Heart left ventricle (tissue), 16 donors: ENCODE measurements around the gene RFXANK. TPM values are rescaled to one million over a fixed set of nuclear protein-coding genes. Genes with fewer than 3 reads are reported as not detected.

Experiments used
- ATAC-seq, 4 donors: fragments of 200-7000 bp; cut with Tn5 transposase; one replicate each; pipeline ENCODE4 v1.9.1; 2020 to 2022; ENCODE audit warnings: moderate library complexity in 4 of 4, mild to moderate bottlenecking in 3 of 4, moderate number of reproducible peaks in 1 of 4
- DNase-seq, 5 donors: peaks; one replicate each; pipeline ENCODE4 v3.0.0-alpha.2; 2020
- H3K27ac ChIP-seq, 12 donors: fragments of 200-600 bp; sonication (generic) in 4 of 12; one replicate each; pipeline versions ENCODE4 v1.5.0 to v1.8.0; 2016 to 2022; ENCODE audit warnings: mild to moderate bottlenecking in 2 of 12
- H3K27me3 ChIP-seq, 9 donors: fragments of 200-600 bp; sonication (generic) in 2 of 9; one replicate each; pipeline versions ENCODE4 v1.5.1 to v1.8.0; 2016 to 2022; ENCODE audit warnings: mild to moderate bottlenecking in 3 of 9
- H3K36me3 ChIP-seq, 9 donors: fragments of 200-600 bp; sonication (generic) in 2 of 9; one replicate each; pipeline versions ENCODE4 v1.5.0 to v1.8.0; 2018 to 2022; ENCODE audit warnings: mild to moderate bottlenecking in 2 of 9
- H3K4me1 ChIP-seq, 12 donors: fragments of 200-600 bp; sonication (generic) in 4 of 12; one replicate each; pipeline versions ENCODE4 v1.5.0 to v1.8.0; 2016 to 2022; ENCODE audit warnings: mild to moderate bottlenecking in 3 of 12
- H3K4me3 ChIP-seq, 12 donors: fragments of 200-600 bp; sonication (generic) in 4 of 12; one replicate each; pipeline versions ENCODE4 v1.5.0 to v1.8.0; 2017 to 2022; ENCODE audit warnings: mild to moderate bottlenecking in 9 of 12, moderate library complexity in 4 of 12
- H3K9me3 ChIP-seq, 12 donors: fragments of 200-600 bp; sonication (generic) in 4 of 12; one replicate each; pipeline versions ENCODE4 v1.5.0 to v1.8.0; 2016 to 2022; ENCODE audit warnings: mild to moderate bottlenecking in 1 of 12
- CTCF ChIP-seq, 12 donors: fragments of 200-600 bp; sonication (generic) in 4 of 12; IDR thresholded peaks; one replicate each; pipeline versions ENCODE4 v1.5.0 to v1.8.0; 2018 to 2022; ENCODE audit warnings: antibody characterized with exemption in 12 of 12, mild to moderate bottlenecking in 5 of 12
- POLR2A ChIP-seq, 2 donors: fragments of 450-650 bp; IDR thresholded peaks; one replicate each; pipeline ENCODE4 v1.6.1; 2017; ENCODE audit warnings: antibody characterized with exemption in 2 of 2, mild to moderate bottlenecking in 2 of 2, moderate library complexity in 2 of 2
- WGBS, 4 donors: extraction: QIAGEN DNeasy Blood & Tissue Kit in 2 of 4; methylation state at CpG; one replicate each; pipeline versions ENCODE4 v1.1.5 to v1.1.7; 2013 to 2018; 5-methylcytosine and 5-hydroxymethylcytosine counted together
- intact Hi-C, 10 donors: fragments of 100-400 bp; cut with DNase I; formaldehyde crosslinking; loops; one replicate each; pipeline versions ENCODE4 v1.11.1 to v1.14.2; 2022
- polyA plus RNA-seq, 2 donors: library from polyadenylated mRNA; stranded (reverse); fragments of 200-250 nt; gene quantifications; one replicate each; pipeline ENCODE4 v1.2.3, GENCODE V29; 2013
- total RNA-seq, 9 donors: library from RNA; depleted of rRNA in 2 of 9; stranded (reverse); fragments of >200 nt in 2 of 9; fragmentation: NEBNext Ultra II Directional in 3 of 9; extraction: Animal tissue kit (Norgen Biotek cat#: 25700) in 3 of 9; gene quantifications; one replicate each; pipeline versions ENCODE4 v1.1.0 to v1.2.4, GENCODE V29; 2016 to 2023
- donor health status: ischemic (EF 13 %, LVEDD 7.1; RV severe dilation, severe dysfunction).
- donor health status: healthy with polysubstance abuse.
- donor health status: DM: no; HTN: yes; CAD: no.
- donor health status: DM: no; HTN: no; CAD: no.
- donor health status: ischemic (EF 25% LVEDD 6.9; RV normal size, moderate dysfunction).
- donor health status: ischemic (EF 25% LVEDD 5.7; RV mildly dilated, moderate dysfunction).
- donor health status: healthy.
- donor health status: DM: yes; HTN: yes; CAD: no.
- donor health status: ischemic (EF 35%, LVEDD 5.7; RV mildly dilated, moderate dysfunction).
- donor health status: nonischemic (EF 11% LVEDD 7.7; RV severe dilation, severe dysfunction).
- donor health status: DM: yes; HTN: yes; CAD: no.
- donor health status: PGD.
- donor health status: ischemic (EF 29% LVEDD 5.4; RV normal size, mild dysfunction).
- donor health status: nonischemic (EF 23%, LVEDD 6.1; RV moderate dilation, normal function).

RFXANK gene
- total and polyA plus RNA-seq, 11 donors = 26.5 to 71.9 (median 42.3) TPM

GRCh38 chr19:19230999-19231398 is 38.9 kb downstream of the RFXANK start:
- H3K27me3 ChIP-seq = peaks cover under 1 to 27% (median 16%) of the 10 kb centered on the region in 9 donors
- intact Hi-C loops = no loop called here
- H3K36me3 ChIP-seq = no peaks in the 10 kb centered on the region
- H3K4me1 ChIP-seq = no peaks in the 10 kb centered on the region
- 81 to 87% (median 82%) methylated on average over 9 of the region's 9 CpGs for WGBS, 4 donors
- no peak overlapping the region for H3K27ac ChIP-seq
- H3K4me3 ChIP-seq = no peak overlapping the region
- H3K9me3 ChIP-seq = peaks cover 0 to 28% (median 24%) of the 10 kb centered on the region in 12 donors
- no peak for TF ChIP-seq CTCF (IDR thresholded peaks at IDR 0.05)
- no peak for TF ChIP-seq POLR2A (IDR thresholded peaks at IDR 0.05)
- ATAC-seq (no peak), DNase-seq (no peak)

- peaks cover 0 to 32% (median 24%) of the 10 kb centered on the region in 12 donors for H3K9me3 ChIP-seq
- peaks cover 0 to 14% (median 3%) of the 10 kb centered on the region in 9 donors for H3K27me3 ChIP-seq
- intact Hi-C loops = no loop called here
- no peaks in the 10 kb centered on the region for H3K4me1 ChIP-seq
- no peak for ATAC-seq
- no peak overlapping the region for H3K4me3 ChIP-seq
- no peaks in the 10 kb centered on the region for H3K36me3 ChIP-seq
- no peak for TF ChIP-seq POLR2A (IDR thresholded peaks at IDR 0.05)
- no peak for TF ChIP-seq CTCF (IDR thresholded peaks at IDR 0.05)
- no peak overlapping the region for H3K27ac ChIP-seq
- no peak for DNase-seq
- WGBS, 4 donors = 75 to 78% (median 76%) methylated on average over 15 to 19 of the region's 19 CpGs
These were observed 40.2 kb downstream of the RFXANK start for GRCh38 chr19:19232261-19232721.

- intact Hi-C loops = no loop called here
- Histone ChIP-seq H3K27me3 (peaks cover 0 to 5% (median 0%) of the 10 kb centered on the region in 9 donors), H3K4me1 (no peaks in the 10 kb centered on the region), H3K27ac (no peak overlapping the region), H3K4me3 (no peak overlapping the region), H3K36me3 (no peaks in the 10 kb centered on the region), H3K9me3 (peaks cover 0 to 32% (median 24%) of the 10 kb centered on the region in 12 donors)
- DNase-seq (no peak), ATAC-seq (no peak)
- 62 to 88% (median 86%) methylated on average over 2 of the region's 2 CpGs for WGBS, 4 donors
- TF ChIP-seq POLR2A (IDR thresholded peaks at IDR 0.05) = no peak
- no peak for TF ChIP-seq CTCF (IDR thresholded peaks at IDR 0.05)
These were observed 42.3 kb downstream of the RFXANK start for GRCh38 chr19:19234220-19234816.

GRCh38 chr19:19236173-19236572 is 44.1 kb downstream of the RFXANK start:
- no peak for ATAC-seq
- TF ChIP-seq CTCF (IDR thresholded peaks at IDR 0.05) (no peak), POLR2A (IDR thresholded peaks at IDR 0.05) (no peak)
- no peak for DNase-seq
- Histone ChIP-seq H3K4me3 (no peak overlapping the region), H3K27me3 (peaks cover 0 to 15% (median 3%) of the 10 kb centered on the region in 9 donors), H3K4me1 (no peaks in the 10 kb centered on the region), H3K27ac (no peak overlapping the region), H3K36me3 (no peaks in the 10 kb centered on the region), H3K9me3 (peaks cover 0 to 32% (median 24%) of the 10 kb centered on the region in 12 donors)
- intact Hi-C loops = no loop called here
